IMR-90 (cell line): ENCODE results near the gene MEN1. TPM values are rescaled to one million over a fixed set of nuclear protein-coding genes. Genes with fewer than 3 reads are reported as not detected.
A peak's percentile ranks its signal among the peaks of the same experiment; 100 is the strongest.

ENCODE experiments used
- ATAC-seq: fragments of 200-7000 bp; cut with Tn5 transposase; 2 replicates; pipeline ENCODE4 v1.9.1; 2020; ENCODE audit warnings: low read depth, mild to moderate bottlenecking, moderate library complexity
- BruUV-seq: library from RNA; stranded (reverse); fragments of 400-500 nt; replicated peaks from 2 replicates; lab custom pipeline; 2021; lab: Mats Ljungman, UMichigan
- CTCF ChIA-PET: fragments of 300-600 bp; formaldehyde crosslinking; extraction: SDS; loops from one replicate; lab custom pipeline; 2021; ENCODE audit warnings: antibody characterized with exemption; lab: Yijun Ruan, JAX
- POLR2A ChIA-PET: fragments of 300-600 bp; sonication (Branson Sonifier 250); formaldehyde crosslinking; loops from one replicate; lab custom pipeline; 2022; ENCODE audit warnings: antibody characterized with exemption; ENCODE audit not compliant: unreplicated experiment; lab: Charles Lee
- DNase-seq: peaks from one replicate; pipeline ENCODE4 v3.0.0; 2013
- H2AFZ ChIP-seq: replicated peaks from 2 replicates; pipeline ENCODE3; 2013; ENCODE audit warnings: low read length, mild to moderate bottlenecking; ENCODE audit not compliant: poor library complexity
- H2AK5ac ChIP-seq: 2 replicates; pipeline ENCODE4 v1.6.1; 2013; ENCODE audit warnings: low read depth, low read length, inconsistent platforms
- H2AK9ac ChIP-seq: replicated peaks from 2 replicates; pipeline ENCODE3; 2013; ENCODE audit warnings: mild to moderate bottlenecking, low read depth, low read length, moderate library complexity; ENCODE audit not compliant: poor library complexity
- H2BK120ac ChIP-seq: 2 replicates; pipeline ENCODE4 v1.6.1; 2013; ENCODE audit warnings: low read depth, low read length, inconsistent platforms
- H2BK15ac ChIP-seq: 3 replicates; pipeline ENCODE4 v1.6.1; 2013; ENCODE audit warnings: low read depth, low read length, inconsistent platforms
- H2BK20ac ChIP-seq: 2 replicates; pipeline ENCODE4 v1.6.1; 2013; ENCODE audit warnings: low read depth, mild to moderate bottlenecking, inconsistent platforms, low read length, moderate library complexity
- H2BK5ac ChIP-seq: 2 replicates; pipeline ENCODE4 v1.6.1; 2013; ENCODE audit warnings: mild to moderate bottlenecking, low read depth, low read length, inconsistent platforms; ENCODE audit not compliant: poor library complexity, severe bottlenecking
- H3K14ac ChIP-seq: replicated peaks from 2 replicates; pipeline ENCODE4 v1.6.1; 2013; ENCODE audit warnings: low read depth, low read length, inconsistent platforms
- H3K18ac ChIP-seq: 2 replicates; pipeline ENCODE4 v1.6.1; 2013; ENCODE audit warnings: low read depth, low read length, control low read depth
- H3K23ac ChIP-seq: 2 replicates; pipeline ENCODE4 v1.6.1; 2013; ENCODE audit warnings: low read depth, low read length, inconsistent platforms
- H3K27ac ChIP-seq: 2 replicates; pipeline ENCODE4 v1.5.1; 2013; ENCODE audit warnings: mild to moderate bottlenecking, control low read depth, low read length; ENCODE audit not compliant: insufficient read depth
- H3K27me3 ChIP-seq: 2 replicates; pipeline ENCODE4 v1.6.1; 2013; ENCODE audit warnings: low read length; ENCODE audit not compliant: control insufficient read depth, insufficient read depth
- H3K36me3 ChIP-seq: 2 replicates; pipeline ENCODE4 v1.6.1; 2013; ENCODE audit warnings: low read length, mixed read lengths; ENCODE audit not compliant: control insufficient read depth, insufficient read depth
- H3K4ac ChIP-seq: 2 replicates; pipeline ENCODE4 v1.6.1; 2013; ENCODE audit warnings: low read depth, low read length, inconsistent platforms
- H3K4me1 ChIP-seq: 2 replicates; pipeline ENCODE4 v1.6.1; 2013; ENCODE audit warnings: low read length, mixed read lengths; ENCODE audit not compliant: control insufficient read depth, insufficient read depth
- H3K4me2 ChIP-seq: 2 replicates; pipeline ENCODE4 v1.6.1; 2013; ENCODE audit warnings: low read depth, mild to moderate bottlenecking, control low read depth, low read length, moderate library complexity
- H3K4me3 ChIP-seq: 2 replicates; pipeline ENCODE4 v1.5.1; 2013; ENCODE audit warnings: low read depth, mild to moderate bottlenecking, control low read depth, low read length, moderate library complexity; ENCODE audit not compliant: insufficient read depth
- H3K56ac ChIP-seq: 2 replicates; pipeline ENCODE4 v1.6.1; 2013; ENCODE audit warnings: low read length, inconsistent platforms; ENCODE audit not compliant: insufficient read depth; ENCODE audit errors: extremely low read depth
- H3K79me1 ChIP-seq, 2 experiments: 2 replicates each; pipeline ENCODE4 v1.6.1; 2013; ENCODE audit warnings: low read length in 2 of 2, inconsistent platforms in 1 of 2, low read depth in 1 of 2
- H3K9ac ChIP-seq: 2 replicates; pipeline ENCODE4 v1.6.1; 2013; ENCODE audit warnings: low read depth, low read length, control low read depth
- H3K9me1 ChIP-seq: 2 replicates; pipeline ENCODE4 v1.6.1; 2013; ENCODE audit warnings: low read length, inconsistent platforms; ENCODE audit not compliant: insufficient read depth
- H3K9me3 ChIP-seq: 2 replicates; pipeline ENCODE4 v1.6.1; 2013; ENCODE audit warnings: low read length; ENCODE audit not compliant: control insufficient read depth, insufficient read depth
- H4K20me1 ChIP-seq: 2 replicates; pipeline ENCODE4 v1.6.1; 2013; ENCODE audit warnings: low read length, inconsistent platforms; ENCODE audit not compliant: insufficient read depth
- H4K5ac ChIP-seq: 2 replicates; pipeline ENCODE4 v1.6.1; 2013; ENCODE audit warnings: mild to moderate bottlenecking, low read depth, low read length, control low read depth
- H4K8ac ChIP-seq, 2 experiments: 2 replicates each; pipeline ENCODE4 v1.6.1; 2013; ENCODE audit warnings: low read depth in 2 of 2, low read length in 2 of 2, control low read depth in 1 of 2, inconsistent platforms in 1 of 2
- H4K91ac ChIP-seq: 2 replicates; pipeline ENCODE4 v1.6.1; 2013; ENCODE audit warnings: low read depth, low read length, inconsistent platforms; ENCODE audit not compliant: insufficient read depth
- CHD1 ChIP-seq: IDR thresholded peaks from 2 replicates; pipeline ENCODE4 v1.6.1; 2012; ENCODE audit warnings: low read depth, low read length, improper control_type of control experiment
- MAZ ChIP-seq: IDR thresholded peaks from 2 replicates; pipeline ENCODE4 v1.6.1; 2012; ENCODE audit warnings: low read depth, mild to moderate bottlenecking, low read length, improper control_type of control experiment, moderate library complexity, borderline replicate concordance
- MXI1 ChIP-seq: IDR thresholded peaks from 2 replicates; pipeline ENCODE4 v1.6.1; 2012; ENCODE audit warnings: low read depth, mild to moderate bottlenecking, low read length, moderate library complexity, borderline replicate concordance
- NFE2L2 ChIP-seq: fragments of 150-350 bp; IDR thresholded peaks from 2 replicates; pipeline ENCODE4 v1.6.1; 2016; ENCODE audit warnings: low read depth, mild to moderate bottlenecking, low read length
- POLR2A ChIP-seq: IDR thresholded peaks from 2 replicates; pipeline ENCODE4 v1.6.1; 2012; ENCODE audit warnings: mild to moderate bottlenecking, low read depth, low read length
- RAD21 ChIP-seq: IDR thresholded peaks from 2 replicates; pipeline ENCODE4 v1.6.1; 2012; ENCODE audit warnings: low read length, improper control_type of control experiment
- RFX5 ChIP-seq: IDR thresholded peaks from 2 replicates; pipeline ENCODE4 v1.8.0; 2012; ENCODE audit warnings: low read depth, mild to moderate bottlenecking, low read length, moderate library complexity
- WGBS, 2 experiments: methylation state at CpG; one replicate each; pipeline versions ENCODE4 v1.1.5 to v1.1.7; 2013; ENCODE audit warnings: missing lambda C conversion rate in 2 of 2; ENCODE audit not compliant: insufficient read length in 1 of 2; ENCODE audit errors: extremely low coverage in 2 of 2; 5-methylcytosine and 5-hydroxymethylcytosine counted together
- dilution Hi-C: fragments of 300-500 bp; cut with HindIII; formaldehyde crosslinking; loops from one replicate; pipeline ENCODE4 v1.14.3; 2018; ENCODE audit warnings: low sequenced_read_pairs; ENCODE audit not compliant: unreplicated experiment
- in situ Hi-C: fragments of 300-500 bp; cut with MboI; formaldehyde crosslinking; loops from 3 replicates; pipeline ENCODE4 v1.14.3; 2019; ENCODE audit warnings: low sequenced_read_pairs, inconsistent platforms, mixed read lengths
- intact Hi-C: fragments of 100-400 bp; cut with micrococcal nuclease; formaldehyde crosslinking; loops from 2 replicates; pipeline ENCODE4 v1.10.0; 2022
- polyA plus RNA-seq, 3 experiments: library from polyadenylated mRNA; depleted of rRNA; stranded (reverse); fragments of >200 nt; gene quantifications; 2 replicates each; pipeline ENCODE4 v1.2.3, GENCODE V29; 2012; ENCODE audit warnings: low replicate concordance in 1 of 3
- total RNA-seq: library from RNA; depleted of rRNA; stranded (reverse); fragments of >200 nt; gene quantifications from 2 replicates; pipeline ENCODE4 v1.2.3, GENCODE V29; 2012

Gene MEN1
- total and polyA plus RNA-seq, 2 of the 4 experiments (the other 2 are of a cell fraction): 8.8 to 35.7 TPM

GRCh38 chr11:64778223-64778472 is 32.2 kb downstream of the MEN1 start (continued):
- no peak for TF ChIP-seq POLR2A
- no peak for TF ChIP-seq NFE2L2
- no peak for TF ChIP-seq CHD1

- dilution Hi-C loops: no loop called here
- Histone ChIP-seq H4K91ac (no peak overlapping the region), H2AK5ac (peak overlapping the region; percentile 91), H3K18ac (no peak overlapping the region), H3K27ac (peak overlapping the region; percentile 94), H4K8ac (no peak overlapping the region), H2BK5ac (peak overlapping the region; percentile 87), H2BK15ac (no peak overlapping the region), H4K20me1 (peaks cover 49% of the 10 kb centered on the region), H3K56ac (0 out of 2 replicates have a peak overlapping the region, but pooled peaks have one; percentile 8), H2AFZ (peak overlapping the region; percentile 84), H3K79me1 (peaks cover 17 to 51% of the 10 kb centered on the region in 2 experiments), H3K9me3 (no peaks in the 10 kb centered on the region), H3K4me3 (peak overlapping the region; percentile 94), H3K23ac (0 out of 2 replicates have a peak overlapping the region, but pooled peaks have one; percentile 67), H3K36me3 (peaks cover 30% of the 10 kb centered on the region), H3K9ac (peak overlapping the region; percentile 78), H2AK9ac (peak overlapping the region; percentile 95), H3K4ac (peak overlapping the region; percentile 67), H3K4me2 (peak overlapping the region; percentile 98), H3K14ac (peak overlapping the region; percentile 83), H2BK120ac (no peak overlapping the region), H3K27me3 (no peaks in the 10 kb centered on the region), H2BK20ac (no peak overlapping the region), H3K4me1 (peaks cover 2% of the 10 kb centered on the region), H4K5ac (no peak overlapping the region), H3K9me1 (no peaks in the 10 kb centered on the region; the same call in 1 of the 2 replicates)
- TF ChIP-seq MAZ: peak; percentile 67
- TF ChIP-seq POLR2A: 0 out of 2 replicates have a peak, but pooled peaks have one; percentile 47
- peak; percentile 88 for TF ChIP-seq MXI1
- no peak for TF ChIP-seq RAD21
- TF ChIP-seq RFX5: no peak
- 0% methylated on average over 27 of the region's 98 CpGs; no CpG with 5 or more reads in 1 of the 2 experiments for WGBS, 2 experiments
- no TSS peak for BruUV-seq
- ATAC-seq (peak; percentile 27), DNase-seq (peak; percentile 75)
- intact Hi-C loops: loop anchor here (1.0 to 2.0 kb wide), 2 partner anchors 9 to 25 kb away; partner anchors contain the start of gene MAP4K2
- ChIA-PET CTCF (no interaction called here), POLR2A (no interaction called here)
- in situ Hi-C loops: no loop called here
Observed at GRCh38 chr11:64777449-64778222, 32.7 kb downstream of the MEN1 start.
